ENCODE results near the gene KRIT1. TPM values are rescaled to one million over a fixed set of nuclear protein-coding genes. Genes with fewer than 3 reads are reported as not detected.

Gene KRIT1
- total RNA-seq, result 10 to 100 TPM; 22.1 to 31.6 TPM
- long read RNA-seq, partial matches to known transcripts, result 1 of 14 reads
- long read RNA-seq, other reads (novel, unspliced or antisense), result 11 of 14 reads

DNA sequence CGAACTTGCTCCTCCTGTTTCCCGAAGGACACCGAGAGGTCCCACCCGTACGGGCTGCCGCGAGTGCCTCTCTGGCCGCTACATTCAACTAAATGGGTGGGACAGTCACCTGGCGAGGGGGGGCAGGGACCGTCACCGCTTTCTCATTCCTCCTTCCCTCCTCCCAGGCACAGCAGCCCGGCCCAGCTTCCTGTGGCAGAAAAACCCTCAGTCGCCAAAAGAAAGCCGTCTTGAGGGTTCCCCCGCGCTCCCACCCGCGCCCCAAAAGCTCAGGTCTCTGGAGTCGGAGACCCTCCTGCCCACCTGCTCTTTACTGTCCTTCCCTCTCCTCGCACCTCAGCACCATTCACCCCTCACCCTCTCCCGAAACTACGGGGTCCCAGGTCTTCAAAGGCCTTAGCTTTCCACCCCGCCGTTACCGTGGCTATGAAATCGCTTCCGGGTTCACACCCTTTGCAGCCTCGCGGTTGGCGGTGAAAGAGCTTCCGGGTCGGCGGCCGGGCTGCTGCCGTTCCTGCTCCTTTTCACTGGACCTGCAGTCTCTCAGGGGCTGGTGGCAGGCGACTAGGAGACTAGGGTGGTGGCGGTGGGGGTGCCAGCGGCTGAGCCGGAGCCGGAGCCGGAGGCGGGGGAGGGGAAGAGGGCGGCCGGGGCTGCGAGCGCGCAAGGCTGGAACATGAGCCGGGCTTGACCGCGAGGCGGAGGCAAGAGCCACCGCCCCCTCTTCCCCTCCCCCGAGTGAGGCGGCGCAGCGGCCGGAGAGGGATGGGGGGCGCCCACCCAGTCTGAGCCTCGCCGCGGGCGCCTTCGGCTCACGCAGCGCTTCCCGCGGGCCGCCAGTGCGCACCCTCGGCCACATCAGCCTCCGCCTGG lies at the start of gene KRIT1, which contains the start of gene ANKIB1:
KRIT1 (minus strand) TSS at position 428 of the 873 bp plus-strand sequence. CDS start 3,779 bp downstream, outside the sequence.
ANKIB1 (plus strand) TSS at position 488 of the 873 bp plus-strand sequence. CDS start 49,005 bp downstream, outside the sequence.
- intact Hi-C loops (cut with DNase I), result loop anchor here in 1 of 2 donors (10.0 kb wide), 2 partner anchors 99 to 199 kb away; partner anchors contain the start of gene GATAD1
- ATAC-seq, result peak; percentile 94 to 97

DNA sequence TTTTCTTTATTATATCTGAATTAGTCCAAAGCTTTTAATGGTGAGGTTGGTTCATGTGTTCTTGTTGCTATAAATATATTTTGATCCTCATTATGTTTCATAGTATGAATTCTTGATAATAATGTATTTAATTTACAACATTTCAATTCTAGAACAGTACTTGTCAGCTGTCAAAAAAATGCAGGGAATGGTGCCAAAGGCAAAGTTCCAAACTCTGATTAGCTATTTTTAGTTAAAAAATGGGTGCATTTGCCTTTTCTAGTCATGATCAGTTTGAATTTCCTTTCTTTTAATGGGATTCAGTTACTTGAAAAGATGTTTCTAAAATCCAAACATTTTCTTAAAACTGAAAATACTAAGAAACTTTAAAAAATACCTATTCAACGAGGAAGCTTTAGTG lies 49.7 kb upstream of the KRIT1 start:
- no peak for DNase-seq

More for the DNA sequence above, at the start of gene KRIT1, which contains the start of gene ANKIB1:
- DNase-seq, result peak; percentile 91

DNA sequence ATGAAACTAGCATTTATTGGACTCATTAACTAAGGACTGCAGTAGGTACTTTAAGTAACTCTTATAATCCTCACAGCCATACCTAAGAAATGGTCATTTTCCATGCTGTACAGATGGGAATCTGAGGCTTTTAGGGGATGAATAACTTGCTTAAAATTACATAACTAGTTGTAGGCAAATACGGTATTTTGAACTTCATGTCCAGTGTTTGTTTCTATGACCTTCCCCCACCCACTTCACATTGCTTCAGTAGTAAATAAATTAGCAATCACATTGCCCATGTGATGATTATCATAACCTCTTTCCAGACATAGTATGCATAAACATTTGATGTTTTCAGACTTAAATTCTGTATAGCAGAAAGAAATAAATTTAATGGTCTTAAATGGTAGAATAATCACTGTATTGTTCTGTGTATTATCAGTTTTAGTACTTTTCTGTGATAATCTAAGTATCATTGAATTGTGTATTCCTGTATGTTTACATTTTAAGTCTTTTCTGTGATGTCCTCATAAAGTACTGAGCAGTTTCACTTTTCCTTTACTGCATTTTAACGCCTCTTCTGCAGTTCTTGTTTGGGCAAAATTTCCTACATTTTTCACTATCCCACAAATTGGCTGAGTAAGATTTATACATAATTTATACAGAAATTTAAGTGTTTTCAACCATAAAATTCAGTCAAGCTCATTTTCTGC lies 48.3 kb upstream of the KRIT1 start:
- intact Hi-C loops (cut with DNase I), result loop anchor here in 1 of 2 donors (5.0 kb wide), 1 partner anchor 42 kb away; no protein-coding TSS in a partner anchor
- no peak for ATAC-seq
- no peak for DNase-seq

More for the DNA sequence above, 49.7 kb upstream of the KRIT1 start:
- ATAC-seq, result no peak
- intact Hi-C loops (cut with DNase I), result no loop called here

DNA sequence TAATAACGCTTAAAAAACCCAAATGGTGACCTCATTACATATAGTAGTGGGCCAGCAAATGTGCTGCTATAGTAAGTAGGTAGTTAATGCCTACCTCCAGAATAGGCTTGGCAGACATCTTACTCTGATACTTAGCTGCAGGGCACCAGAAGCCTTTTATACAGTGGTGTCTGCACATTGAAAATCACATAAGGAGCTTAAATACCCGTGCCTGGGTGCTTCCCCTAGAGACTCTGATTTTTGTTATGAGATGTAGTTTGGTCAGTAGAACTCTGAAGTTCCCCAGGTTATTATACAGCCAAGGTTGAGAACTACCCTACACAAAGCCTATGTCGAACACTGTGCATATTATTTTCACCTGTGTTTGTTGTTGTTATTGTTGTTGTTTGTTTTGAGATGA lies 47.3 kb upstream of the KRIT1 start:
- ATAC-seq, result no peak
- intact Hi-C loops (cut with DNase I), result loop anchor here in 1 of 2 donors (5.0 kb wide), 1 partner anchor 41 kb away; no protein-coding TSS in a partner anchor

DNA sequence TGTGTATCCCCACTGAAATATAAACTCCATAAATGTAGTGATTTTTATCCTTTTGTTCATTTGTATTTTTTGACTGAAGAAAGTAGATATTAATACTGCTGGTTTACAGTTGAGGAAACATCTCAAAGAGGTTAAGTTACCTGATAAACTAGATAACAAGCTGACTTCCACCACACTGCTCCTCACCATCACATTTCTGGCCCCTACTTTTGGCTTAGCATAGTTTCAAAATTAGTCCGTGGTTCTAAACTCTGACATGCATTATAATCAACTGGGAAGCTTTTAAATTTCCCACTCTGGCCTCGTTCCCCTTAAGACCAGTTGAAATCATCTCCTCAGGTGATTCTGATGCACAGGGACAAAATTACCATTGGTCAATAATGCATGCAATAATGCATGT lies 43.6 kb upstream of the KRIT1 start:
- no peak for ATAC-seq
- intact Hi-C loops (cut with DNase I), result no loop called here
- no peak for DNase-seq

More for the DNA sequence above, 47.3 kb upstream of the KRIT1 start:
- DNase-seq, result no peak

DNA sequence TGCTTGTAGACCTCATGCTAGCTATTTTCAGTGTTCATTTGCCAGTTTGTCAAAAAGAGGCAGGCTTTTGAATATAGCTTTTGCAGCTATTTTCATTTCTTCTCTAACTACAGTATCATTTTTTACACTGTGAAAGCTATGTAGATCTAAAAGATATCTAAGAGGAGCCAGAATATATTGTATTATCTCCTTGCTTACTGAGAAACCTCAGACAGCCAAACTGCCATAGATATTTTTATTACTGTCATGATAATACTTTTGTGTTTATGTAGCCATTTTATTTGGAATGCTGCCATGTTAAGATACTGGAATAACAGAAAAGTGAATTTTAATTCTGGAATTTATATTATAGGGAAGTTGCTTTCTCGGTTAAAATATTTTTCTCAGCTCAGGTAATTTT lies 37.2 kb upstream of the KRIT1 start:
- ATAC-seq (no peak), DNase-seq (no peak)
- intact Hi-C loops (cut with DNase I), result no loop called here

DNA sequence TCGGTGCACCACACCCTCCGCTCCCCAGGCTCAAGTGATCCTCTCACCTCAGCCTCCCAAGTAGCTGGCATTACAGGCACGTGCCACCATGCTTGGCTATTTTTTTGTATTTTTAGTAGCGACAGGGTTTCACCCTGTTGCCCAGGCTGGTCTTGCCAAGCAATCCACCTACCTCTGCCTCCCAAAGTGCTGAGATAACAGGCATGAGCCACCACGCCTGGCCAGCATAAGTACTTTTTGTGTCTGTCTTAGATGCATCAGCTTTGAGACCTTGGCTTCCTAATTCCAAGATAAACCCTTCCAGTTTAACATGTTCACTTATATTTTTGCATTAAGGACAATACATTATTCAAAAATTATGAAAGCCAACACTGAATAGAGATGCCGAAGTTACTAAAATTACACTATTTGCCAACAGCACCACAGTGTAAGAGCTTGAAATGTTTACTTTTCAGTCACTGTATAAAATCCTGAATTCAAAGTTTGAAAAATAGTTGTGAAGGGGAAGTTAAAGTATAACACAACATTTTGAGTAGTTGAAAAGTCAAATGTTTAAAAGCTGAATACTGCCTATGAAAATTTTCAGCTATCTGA lies 36.6 kb upstream of the KRIT1 start:
- intact Hi-C loops (cut with DNase I), result no loop called here
- DNase-seq, result no peak
- no peak for ATAC-seq

DNA sequence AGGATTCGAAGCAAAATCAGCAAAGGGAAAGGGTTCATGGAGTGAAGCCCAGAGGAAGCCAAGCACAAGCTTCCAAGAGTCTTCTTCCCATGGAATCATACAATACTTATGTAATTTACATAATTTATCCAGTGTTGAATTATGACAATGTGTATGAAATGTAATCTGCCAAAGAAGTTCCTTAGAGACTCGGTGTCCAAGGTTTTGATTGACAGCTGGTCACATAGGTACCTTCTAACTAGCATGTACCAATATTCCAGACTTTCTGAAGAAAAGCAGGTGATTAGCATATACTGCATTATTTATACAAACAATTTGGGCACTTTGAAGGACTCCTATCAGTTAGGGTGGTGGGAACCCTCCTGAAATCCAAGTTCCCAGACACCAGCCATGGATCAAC lies 35.3 kb upstream of the KRIT1 start:
- DNase-seq, result no peak

DNA sequence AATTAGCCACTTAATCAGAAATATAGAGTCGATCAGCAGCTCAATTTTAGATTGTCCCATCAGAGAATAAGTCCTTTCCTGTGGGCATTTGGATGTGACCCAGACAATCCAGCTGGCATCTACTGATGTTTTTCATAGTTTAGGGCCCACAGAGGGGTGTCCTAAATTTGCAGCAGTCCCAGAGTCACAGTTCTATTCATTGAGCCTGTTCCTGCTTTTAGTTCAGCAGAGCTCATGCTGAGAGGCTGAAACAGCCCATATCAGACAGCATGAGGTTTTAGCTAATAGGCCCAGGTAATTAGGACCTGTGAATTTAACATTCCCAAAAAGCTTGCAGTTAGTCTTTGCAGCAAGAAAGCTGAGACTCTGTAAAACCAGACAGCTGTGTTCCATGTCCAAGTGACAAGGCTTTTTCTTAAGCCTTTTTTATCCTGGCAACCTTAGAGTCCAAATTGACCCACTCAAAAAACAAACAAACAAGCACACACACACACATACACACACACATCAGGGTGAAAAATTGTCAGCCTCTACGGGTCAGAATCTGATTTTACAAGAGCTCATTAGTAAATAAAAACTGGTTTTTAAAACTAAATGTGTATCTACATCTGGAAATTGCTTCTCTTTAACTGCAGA lies 33.8 kb upstream of the KRIT1 start:
- ATAC-seq (no peak), DNase-seq (no peak)
- intact Hi-C loops (cut with DNase I), result no loop called here

More for the DNA sequence above, 35.3 kb upstream of the KRIT1 start:
- no peak for ATAC-seq
- intact Hi-C loops (cut with DNase I), result no loop called here

DNA sequence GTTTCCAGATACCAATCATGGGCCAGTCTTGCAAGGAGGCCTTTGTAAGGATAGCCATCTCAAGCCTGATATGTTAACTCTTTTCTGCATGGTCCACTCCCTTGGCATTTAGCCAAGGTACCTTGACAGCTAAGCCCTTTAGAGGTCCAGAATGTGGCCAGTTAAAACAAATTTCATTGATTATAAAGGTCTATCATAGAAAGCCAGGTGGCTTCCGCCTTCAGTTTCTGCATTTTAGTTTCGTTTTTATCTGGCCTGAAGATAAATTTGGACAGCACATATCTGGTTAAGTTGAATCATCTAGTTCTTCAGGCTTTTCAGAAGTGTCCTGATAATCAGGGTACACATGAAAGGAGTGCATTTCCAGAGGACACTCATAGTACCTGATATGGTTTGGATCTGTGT lies 30.7 kb upstream of the KRIT1 start:
- intact Hi-C loops (cut with DNase I), result no loop called here
- DNase-seq (no peak), ATAC-seq (peak in 1 of 2 donors; percentile 47)

DNA sequence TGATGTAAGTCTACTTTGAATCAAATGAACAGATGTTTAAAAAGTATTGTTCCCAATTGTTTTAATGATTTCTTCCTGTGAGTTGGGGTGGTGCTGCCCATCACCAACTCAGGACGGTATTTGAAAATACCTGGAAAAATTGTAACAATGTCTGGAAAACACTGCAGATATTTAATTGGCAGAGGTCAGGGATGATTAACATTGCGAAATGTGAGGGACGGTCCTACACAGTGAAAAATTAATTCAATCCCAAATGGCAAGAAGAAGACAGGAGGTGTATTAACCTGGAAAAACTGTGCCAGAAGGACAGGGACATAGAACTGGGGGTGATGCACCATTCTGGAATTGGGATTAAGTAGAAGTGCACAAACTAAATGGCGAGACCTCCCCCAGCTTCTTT lies 29.6 kb upstream of the KRIT1 start:
- ATAC-seq, result no peak
- intact Hi-C loops (cut with DNase I), result no loop called here
- no peak for DNase-seq

DNA sequence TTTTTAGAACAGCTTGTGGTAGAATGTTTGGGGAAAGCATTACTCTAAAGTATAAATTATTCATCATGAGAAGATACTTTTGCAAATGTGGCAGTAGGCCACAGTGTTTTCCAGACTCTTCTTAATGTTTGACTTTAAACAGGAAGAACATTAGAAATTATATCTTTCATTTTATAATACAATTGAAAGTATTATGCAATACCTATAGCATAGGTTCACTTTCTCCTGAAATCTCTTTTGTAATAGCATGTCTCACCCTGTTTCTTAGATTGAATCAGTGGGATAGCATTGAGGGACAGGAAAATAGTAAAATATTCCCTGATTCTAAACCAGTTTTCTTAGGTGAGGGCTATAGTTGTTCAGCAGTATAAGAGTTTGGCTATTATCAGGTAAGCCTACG lies 23.2 kb upstream of the KRIT1 start:
- ATAC-seq (no peak), DNase-seq (no peak)
- intact Hi-C loops (cut with DNase I), result no loop called here

DNA sequence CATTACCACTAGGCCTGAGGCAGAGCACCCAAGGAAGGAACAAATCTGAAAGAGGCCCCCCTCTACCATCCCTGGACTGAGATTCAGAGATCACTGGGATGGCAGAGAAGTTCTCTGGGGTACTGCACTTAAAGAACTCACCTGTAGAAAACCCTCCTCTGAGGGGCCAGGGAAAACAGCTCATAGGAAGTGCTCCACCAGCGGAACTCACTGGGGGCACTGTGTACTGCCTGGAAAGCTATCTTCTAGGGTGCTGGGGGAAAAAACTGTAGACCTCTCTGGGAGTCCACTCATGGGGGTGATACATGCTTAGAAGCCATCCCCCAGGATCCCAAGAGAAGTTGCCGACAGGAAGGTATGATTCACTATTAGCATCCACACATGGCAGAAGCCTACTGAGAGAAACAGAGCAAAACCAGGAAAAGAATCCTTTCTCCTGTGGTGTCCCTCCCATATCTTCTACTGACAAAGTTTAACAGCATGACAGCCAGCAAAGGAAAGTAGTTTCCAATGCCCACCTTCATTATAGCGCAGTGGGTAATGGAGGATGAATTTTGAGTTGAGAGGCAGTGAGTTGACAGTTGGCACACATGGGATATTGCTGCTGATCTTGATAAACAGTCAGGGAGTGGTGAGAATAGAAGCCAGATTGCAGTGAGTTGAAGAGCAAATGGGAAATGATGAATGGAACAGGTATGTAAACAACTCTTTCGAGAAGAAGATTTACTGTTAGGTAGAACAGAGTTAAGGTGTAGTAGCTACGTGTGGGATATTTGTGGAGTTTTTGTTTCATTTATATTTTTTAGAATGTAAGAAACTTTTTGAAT lies 20.9 kb upstream of the KRIT1 start:
- DNase-seq (no peak), ATAC-seq (no peak)
- intact Hi-C loops (cut with DNase I), result no loop called here

DNA sequence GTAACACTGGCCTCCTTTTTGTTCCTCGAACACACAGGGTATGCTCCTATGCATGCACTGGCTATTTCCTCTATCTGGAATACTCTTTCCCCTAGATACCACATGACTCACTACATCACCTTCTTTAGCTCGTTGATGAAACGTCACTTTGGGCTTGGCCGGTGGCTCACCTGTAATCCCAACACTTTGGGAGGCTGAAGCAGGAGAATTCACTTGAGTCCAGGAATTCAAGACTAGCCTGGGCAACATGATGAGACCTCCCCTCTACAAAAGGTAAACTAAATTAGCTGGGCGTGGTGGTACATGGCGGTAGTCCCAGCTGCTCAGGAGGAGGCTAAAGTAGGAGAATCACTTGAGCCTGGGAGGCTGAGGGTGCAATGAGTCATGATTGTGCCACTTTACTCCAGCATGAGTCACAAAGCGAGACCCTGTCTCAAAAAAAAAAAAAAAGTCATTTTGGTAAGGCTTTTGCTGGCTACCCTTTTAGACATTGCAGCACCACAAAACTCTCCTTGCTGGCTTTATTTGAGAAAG lies 14.6 kb upstream of the KRIT1 start:
- intact Hi-C loops (cut with DNase I), result no loop called here
- ATAC-seq, result no peak
- no peak for DNase-seq

DNA sequence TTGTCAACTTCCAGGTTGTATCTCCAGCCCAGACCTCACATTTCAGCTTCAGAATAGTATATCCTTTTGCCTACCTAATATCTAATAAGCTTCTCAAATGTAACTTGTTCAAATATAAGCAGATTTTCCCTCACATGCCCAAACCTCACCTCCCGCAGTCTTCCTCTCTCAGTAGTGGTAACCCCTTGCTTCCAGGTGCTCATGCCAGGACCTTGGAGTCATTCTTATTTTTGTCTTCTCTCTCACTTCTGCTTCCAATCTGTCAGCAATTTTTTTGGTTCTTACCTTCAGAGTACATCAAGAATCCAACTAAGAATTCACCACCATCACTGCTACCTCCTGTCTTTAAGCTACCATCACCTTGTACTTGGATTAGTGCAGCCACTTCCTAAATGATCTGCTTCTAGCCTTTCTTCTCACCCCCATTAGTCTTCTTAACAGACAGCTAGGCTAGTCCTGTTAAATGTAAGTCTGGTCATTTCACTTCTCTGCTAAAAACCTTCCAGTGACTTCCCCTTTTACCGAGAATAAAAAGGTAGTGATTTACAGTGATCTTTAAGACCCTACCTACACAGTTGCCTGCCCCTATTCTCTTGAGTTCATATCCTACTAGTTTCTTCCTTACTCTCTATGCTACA lies 14.0 kb upstream of the KRIT1 start:
- intact Hi-C loops (cut with DNase I), result no loop called here
- no peak for DNase-seq
- ATAC-seq, result no peak

DNA sequence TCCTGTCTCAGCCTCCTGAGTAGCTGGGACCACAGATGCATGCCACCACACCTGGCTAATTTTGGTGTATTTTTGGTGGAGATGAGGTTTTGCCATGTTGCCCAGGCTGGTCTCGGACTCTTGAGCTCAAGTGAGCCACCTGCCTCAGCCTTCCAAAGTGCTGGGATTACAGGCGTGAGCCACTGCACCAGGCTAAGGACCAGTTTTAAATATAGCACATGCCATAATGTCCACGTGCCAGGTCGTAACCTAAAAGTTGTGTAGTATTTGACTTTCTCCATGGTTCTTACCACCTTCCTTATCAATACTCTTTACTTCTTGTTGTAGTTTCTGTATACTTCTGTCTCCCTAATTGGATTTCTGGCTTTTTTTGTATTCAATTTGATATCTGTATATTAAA lies 13.3 kb upstream of the KRIT1 start:
- DNase-seq (no peak), ATAC-seq (peak in 1 of 2 donors; percentile 31)
- intact Hi-C loops (cut with DNase I), result no loop called here

DNA sequence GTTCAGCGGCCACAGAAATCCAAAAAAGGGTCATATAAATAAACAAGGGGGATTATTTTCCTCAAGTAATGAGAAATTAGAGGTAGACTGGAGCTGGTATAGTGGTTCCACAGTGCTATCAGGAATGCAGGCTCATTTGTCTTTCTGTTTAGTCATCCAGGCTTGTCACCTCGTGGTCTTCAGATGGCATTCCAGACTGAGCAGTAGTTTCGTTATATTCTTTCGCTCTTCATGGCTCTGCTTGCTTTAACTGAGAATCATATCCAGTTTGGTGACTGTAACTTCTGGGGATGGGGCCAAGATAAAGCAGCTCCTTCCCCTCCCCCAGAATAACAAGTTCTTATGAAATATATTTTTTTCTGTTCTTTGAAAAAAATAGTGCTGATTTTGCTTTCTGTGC lies 9.6 kb upstream of the KRIT1 start:
- peak; percentile 76 to 85 for ATAC-seq
- intact Hi-C loops (cut with DNase I), result no loop called here
- DNase-seq, result no peak
